OCI-LY3 (cell line): ENCODE results near the gene CNIH2.

Source experiments
- H2AFZ ChIP-seq: fragments of 200-600, 300-600 bp; shearing (Covaris generic); 2 replicates; pipeline ENCODE4 v1.6.0; 2014; ENCODE audit warnings: antibody characterized with exemption, low read depth, low read length
- H3K27ac ChIP-seq: fragments of 200-600, 300-600 bp; sonication (generic); 2 replicates; pipeline ENCODE4 v1.5.1; 2014; ENCODE audit warnings: mild to moderate bottlenecking, low read length, moderate library complexity, mixed read lengths
- H3K27me3 ChIP-seq: fragments of 200-600, 300-600 bp; sonication (generic); 2 replicates; pipeline ENCODE4 v1.6.1; 2014; ENCODE audit warnings: low read depth, low read length, mixed read lengths
- H3K36me3 ChIP-seq: fragments of 200-600, 300-600 bp; sonication (generic); replicated peaks from 2 replicates; pipeline ENCODE3; 2014; ENCODE audit warnings: low read depth, low read length, mixed read lengths
- H3K4me1 ChIP-seq: fragments of 300-600, 200-600 bp; sonication (generic); 2 replicates; pipeline ENCODE4 v1.6.1; 2014; ENCODE audit warnings: low read length, mixed read lengths
- H3K4me2 ChIP-seq: fragments of 200-600, 300-600 bp; sonication (generic); 2 replicates; pipeline ENCODE4 v1.6.1; 2014; ENCODE audit warnings: low read length, mixed read lengths
- H3K4me3 ChIP-seq: fragments of 300-600, 200-600 bp; sonication (generic); 2 replicates; pipeline ENCODE4 v1.5.1; 2014; ENCODE audit warnings: antibody characterized with exemption, mild to moderate bottlenecking, low read length, moderate library complexity
- H3K79me2 ChIP-seq: fragments of 300-600, 200-600 bp; shearing (Covaris generic); 2 replicates; pipeline ENCODE4 v1.6.1; 2014; ENCODE audit warnings: mild to moderate bottlenecking, low read length, mixed read lengths
- H3K9ac ChIP-seq: fragments of 300-600, 200-600 bp; shearing (Covaris generic); 2 replicates; pipeline ENCODE4 v1.6.0; 2014; ENCODE audit warnings: mild to moderate bottlenecking, low read length, moderate library complexity
- H3K9me3 ChIP-seq: fragments of 200-600, 300-600 bp; shearing (Covaris generic); 2 replicates; pipeline ENCODE4 v1.6.1; 2014; ENCODE audit warnings: low read length, mixed read lengths; ENCODE audit not compliant: insufficient read depth
- H4K20me1 ChIP-seq: fragments of 200-600, 300-600 bp; sonication (generic); 2 replicates; pipeline ENCODE4 v1.6.1; 2016; ENCODE audit warnings: low read length, mixed read lengths; ENCODE audit not compliant: insufficient read depth
- EZH2phosphoT487 ChIP-seq: fragments of 200-600 bp; shearing (Covaris generic); IDR thresholded peaks from 2 replicates; pipeline ENCODE4 v1.6.1; 2018; ENCODE audit warnings: antibody characterized with exemption, mixed run types, low read depth
- TF ChIP-seq, protein P1 (sequence below): fragments of 200-600, 300-600 bp; sonication (generic); IDR thresholded peaks from 2 replicates; pipeline ENCODE4 v1.5.1; 2014; ENCODE audit warnings: antibody characterized with exemption, low read length, low read depth

The CNIH2 gene

GRCh38 chr11:66321606-66322005, 43.6 kb downstream of the CNIH2 start:
- peaks cover 31% of the 10 kb centered on the region for H3K4me1 ChIP-seq
- H3K4me2 ChIP-seq: no peak overlapping the region
- TF ChIP-seq, protein P1, sequence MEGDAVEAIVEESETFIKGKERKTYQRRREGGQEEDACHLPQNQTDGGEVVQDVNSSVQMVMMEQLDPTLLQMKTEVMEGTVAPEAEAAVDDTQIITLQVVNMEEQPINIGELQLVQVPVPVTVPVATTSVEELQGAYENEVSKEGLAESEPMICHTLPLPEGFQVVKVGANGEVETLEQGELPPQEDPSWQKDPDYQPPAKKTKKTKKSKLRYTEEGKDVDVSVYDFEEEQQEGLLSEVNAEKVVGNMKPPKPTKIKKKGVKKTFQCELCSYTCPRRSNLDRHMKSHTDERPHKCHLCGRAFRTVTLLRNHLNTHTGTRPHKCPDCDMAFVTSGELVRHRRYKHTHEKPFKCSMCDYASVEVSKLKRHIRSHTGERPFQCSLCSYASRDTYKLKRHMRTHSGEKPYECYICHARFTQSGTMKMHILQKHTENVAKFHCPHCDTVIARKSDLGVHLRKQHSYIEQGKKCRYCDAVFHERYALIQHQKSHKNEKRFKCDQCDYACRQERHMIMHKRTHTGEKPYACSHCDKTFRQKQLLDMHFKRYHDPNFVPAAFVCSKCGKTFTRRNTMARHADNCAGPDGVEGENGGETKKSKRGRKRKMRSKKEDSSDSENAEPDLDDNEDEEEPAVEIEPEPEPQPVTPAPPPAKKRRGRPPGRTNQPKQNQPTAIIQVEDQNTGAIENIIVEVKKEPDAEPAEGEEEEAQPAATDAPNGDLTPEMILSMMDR: no peak
- no peaks in the 10 kb centered on the region for H3K36me3 ChIP-seq
- H3K4me3 ChIP-seq: no peak overlapping the region
- H2AFZ ChIP-seq: no peak overlapping the region
- H3K9me3 ChIP-seq: no peaks in the 10 kb centered on the region
- no peak overlapping the region for H3K9ac ChIP-seq
- H3K27ac ChIP-seq: no peak overlapping the region
- no peaks in the 10 kb centered on the region for H4K20me1 ChIP-seq
- H3K27me3 ChIP-seq: no peaks in the 10 kb centered on the region
- H3K79me2 ChIP-seq: no peaks in the 10 kb centered on the region

DNA sequence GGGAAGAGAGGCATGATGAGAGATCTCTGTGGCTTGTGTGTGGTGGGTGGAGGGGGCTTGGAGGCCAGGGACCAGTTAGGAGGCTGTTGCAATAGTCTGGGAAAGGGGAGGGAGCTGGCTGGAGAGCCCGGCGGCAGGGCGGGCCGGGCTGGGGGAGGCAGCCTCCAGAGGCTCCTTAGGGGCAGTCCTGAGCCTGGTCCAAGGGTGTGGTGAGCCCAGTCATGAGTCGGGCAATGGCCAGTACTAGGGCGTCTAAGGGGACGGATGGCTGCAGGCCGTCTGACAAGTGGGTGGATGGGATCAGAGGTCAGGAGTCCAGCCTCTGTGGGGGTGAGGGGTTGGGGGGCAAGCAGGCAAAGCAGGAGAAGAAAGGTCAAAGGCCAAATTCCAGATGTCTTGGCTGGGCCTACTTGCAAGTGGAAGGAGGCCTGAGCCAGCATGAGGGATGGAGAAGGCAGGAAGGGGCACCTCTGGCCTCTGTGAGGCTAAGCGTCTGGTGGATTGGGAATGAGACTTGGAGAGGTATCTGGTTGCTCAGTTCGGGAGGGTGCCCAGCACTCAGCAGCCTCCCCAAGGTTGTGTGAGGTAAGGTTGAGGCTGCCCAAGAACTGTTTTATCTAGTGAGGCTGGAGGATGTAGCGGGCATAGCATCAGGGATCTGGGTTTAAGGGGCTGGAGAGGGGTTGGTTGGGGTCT, 44.9 kb downstream of the CNIH2 start:
- Histone ChIP-seq H3K4me1 (peaks cover 24% of the 10 kb centered on the region), H3K36me3 (no peaks in the 10 kb centered on the region), H3K27ac (no peak overlapping the region), H3K9me3 (no peaks in the 10 kb centered on the region), H2AFZ (peak overlapping the region; percentile 92), H3K79me2 (no peaks in the 10 kb centered on the region), H3K4me3 (no peak overlapping the region), H3K27me3 (no peaks in the 10 kb centered on the region), H3K9ac (no peak overlapping the region), H3K4me2 (no peak overlapping the region), H4K20me1 (no peaks in the 10 kb centered on the region)
- TF ChIP-seq, protein P1: no peak

DNA sequence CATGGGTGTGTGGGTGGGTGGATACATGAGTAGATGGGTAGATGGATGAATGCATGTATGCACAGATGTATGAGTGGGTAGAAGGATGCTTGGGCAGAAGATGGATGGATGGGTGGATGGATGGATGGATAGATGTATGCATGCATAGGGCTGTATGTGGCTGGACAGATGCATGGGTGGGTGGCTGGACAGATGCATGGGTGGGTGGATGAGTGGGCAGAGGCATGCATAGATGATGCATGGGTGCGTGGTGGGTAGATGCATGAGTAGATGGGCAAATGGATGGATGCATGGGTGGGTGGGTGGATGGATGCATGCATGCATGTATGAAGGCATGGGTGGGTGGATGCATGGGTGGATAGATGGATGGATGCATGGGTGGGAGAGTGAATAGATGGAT, 45.7 kb downstream of the CNIH2 start:
- no peak overlapping the region for H2AFZ ChIP-seq
- H3K27ac ChIP-seq: no peak overlapping the region

GRCh38 chr11:66324664-66325063, 46.7 kb downstream of the CNIH2 start:
- H3K36me3 ChIP-seq: no peaks in the 10 kb centered on the region
- H3K9ac ChIP-seq: no peak overlapping the region
- H3K27ac ChIP-seq: no peak overlapping the region; the same call in 1 of the 2 replicates
- H3K9me3 ChIP-seq: no peaks in the 10 kb centered on the region
- H3K79me2 ChIP-seq: no peaks in the 10 kb centered on the region
- no peak overlapping the region for H2AFZ ChIP-seq
- H4K20me1 ChIP-seq: no peaks in the 10 kb centered on the region
- no peaks in the 10 kb centered on the region for H3K27me3 ChIP-seq
- H3K4me1 ChIP-seq: peaks cover 21% of the 10 kb centered on the region
- TF ChIP-seq, protein P1: no peak
- TF ChIP-seq EZH2phosphoT487: no peak
- no peak overlapping the region for H3K4me2 ChIP-seq
- H3K4me3 ChIP-seq: no peak overlapping the region

More for the DNA sequence above, 45.7 kb downstream of the CNIH2 start:
- H3K36me3 ChIP-seq: no peaks in the 10 kb centered on the region
- no peaks in the 10 kb centered on the region for H4K20me1 ChIP-seq
- peaks cover 23% of the 10 kb centered on the region for H3K4me1 ChIP-seq
- H3K4me3 ChIP-seq: no peak overlapping the region
- H3K4me2 ChIP-seq: no peak overlapping the region
- H3K27me3 ChIP-seq: no peaks in the 10 kb centered on the region
- no peaks in the 10 kb centered on the region for H3K9me3 ChIP-seq
- no peaks in the 10 kb centered on the region for H3K79me2 ChIP-seq
- H3K9ac ChIP-seq: no peak overlapping the region
- no peak for TF ChIP-seq EZH2phosphoT487
- TF ChIP-seq, protein P1: no peak
